ENCODE data around the gene CLCN4. TPM values are rescaled to one million over a fixed set of nuclear protein-coding genes. Genes with fewer than 3 reads are reported as not detected.

The CLCN4 gene
- total RNA-seq, 4 donors from 2014 or later = 0.79 to 1.1 TPM; not detected in 2

GRCh38 chrX:10177004-10177396 is 20.2 kb downstream of the CLCN4 start:
- H3K4me3 ChIP-seq = no peak overlapping the region
- DNase-seq = no peak
- H3K27ac ChIP-seq = peak overlapping the region in 1 of 4 donors; percentile 31
- no peaks in the 10 kb centered on the region for H3K27me3 ChIP-seq
- intact Hi-C loops (cut with DNase I; ENCODE audit: low total_unique reads) (no loop called here), in situ Hi-C loops (cut with MboI; ENCODE audit: low pct_ligation_motif_present in 1 of 4, low pct_unique_long_range_greater_than_20kb in 1 of 4, low sequenced_read_pairs in 3 of 4) (loop anchor here (25.0 kb wide), 5 partner anchors 435 to 1360 kb away; partner anchors contain the start of genes MID1 (in 3 of the 4) and HCCS (in 1 of the 4))
- no peaks in the 10 kb centered on the region for H3K9me3 ChIP-seq
- 82 to 89% methylated on average over 4 to 7 of the region's 7 CpGs for WGBS, 2 donors (ENCODE audit: low coverage in 1 of 2)
- peaks cover 0 to 18% (median 0%) of the 10 kb centered on the region in 4 donors for H3K4me1 ChIP-seq
- TF ChIP-seq POLR2AphosphoS5 (IDR thresholded peaks at IDR 0.05) (no peak), POLR2A (IDR thresholded peaks at IDR 0.05) (no peak), CTCF (IDR thresholded peaks at IDR 0.05) (no peak), EP300 (IDR thresholded peaks at IDR 0.05; ENCODE audit: low read depth) (no peak)
- H3K36me3 ChIP-seq = no peaks in the 10 kb centered on the region

DNA sequence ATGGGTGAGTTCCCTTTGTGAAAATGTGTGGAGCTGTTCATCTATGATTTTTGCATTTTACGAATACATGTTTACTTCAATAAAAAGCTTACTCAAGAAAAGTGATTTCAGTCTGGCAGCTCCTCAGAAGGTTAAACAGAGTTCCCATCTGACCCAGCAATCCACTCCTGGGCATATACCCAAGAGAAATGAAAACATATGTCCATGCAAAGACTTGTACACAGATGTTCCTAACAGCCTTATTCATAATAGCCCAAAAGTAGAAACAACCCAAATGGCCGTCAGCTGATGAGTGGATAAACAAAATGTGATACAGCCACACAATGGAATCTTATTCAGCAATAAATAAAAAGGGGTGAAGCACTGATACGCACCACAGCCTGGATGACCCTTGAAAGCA is 20.8 kb downstream of the CLCN4 start:
- in situ Hi-C loops (cut with MboI; ENCODE audit: low pct_ligation_motif_present in 1 of 4, low pct_unique_long_range_greater_than_20kb in 1 of 4, low sequenced_read_pairs in 3 of 4) (loop anchor here (25.0 kb wide), 5 partner anchors 435 to 1360 kb away; partner anchors contain the start of genes MID1 (in 3 of the 4) and HCCS (in 1 of the 4)), intact Hi-C loops (cut with DNase I; ENCODE audit: low total_unique reads) (no loop called here)
- Histone ChIP-seq H3K4me3 (no peak overlapping the region), H3K4me1 (peaks cover 0 to 18% (median 0%) of the 10 kb centered on the region in 4 donors), H3K9me3 (no peaks in the 10 kb centered on the region), H3K36me3 (no peaks in the 10 kb centered on the region), H3K27ac (no peak overlapping the region), H3K27me3 (no peaks in the 10 kb centered on the region)
- WGBS, 2 donors (ENCODE audit: low coverage in 1 of 2) = 47 to 59% methylated on average over 3 of the region's 3 CpGs
- no peak for DNase-seq
- no peak for TF ChIP-seq POLR2A (IDR thresholded peaks at IDR 0.05)
- no peak for TF ChIP-seq EP300 (IDR thresholded peaks at IDR 0.05; ENCODE audit: low read depth)
- no peak for TF ChIP-seq CTCF (IDR thresholded peaks at IDR 0.05)
- no peak for TF ChIP-seq POLR2AphosphoS5 (IDR thresholded peaks at IDR 0.05)

DNA sequence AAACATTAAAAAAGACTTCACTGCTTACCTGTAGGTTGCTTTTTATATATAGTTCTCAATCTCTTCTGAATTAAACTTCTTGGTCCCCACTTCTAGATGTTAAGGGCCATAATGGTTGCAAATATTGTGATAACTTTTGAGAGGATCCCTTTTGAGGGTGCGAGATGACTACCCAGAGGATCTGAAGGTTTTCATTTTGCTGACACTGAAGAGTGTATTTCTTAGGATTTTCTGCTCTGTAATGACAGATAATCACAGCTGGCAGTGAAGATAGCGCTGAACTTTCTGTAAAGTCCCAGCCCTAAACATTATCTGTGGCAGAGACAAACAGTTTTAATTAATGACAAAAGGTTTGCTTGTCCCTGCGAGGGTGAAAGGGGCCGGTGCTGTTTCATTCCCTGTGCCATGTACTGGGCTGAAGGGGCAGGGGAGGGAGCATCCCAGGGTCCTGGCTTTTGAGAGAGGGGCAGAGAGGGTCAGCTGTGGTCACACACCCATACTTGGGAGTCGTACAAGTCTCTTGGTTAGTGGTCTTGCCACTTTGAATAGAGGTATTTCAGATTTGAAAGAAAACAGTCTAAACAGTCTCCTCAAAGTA is 22.2 kb downstream of the CLCN4 start:
- DNase-seq = no peak
- Histone ChIP-seq H3K36me3 (no peaks in the 10 kb centered on the region), H3K4me1 (peaks cover 0 to 18% (median 0%) of the 10 kb centered on the region in 4 donors), H3K9me3 (no peaks in the 10 kb centered on the region), H3K27me3 (no peaks in the 10 kb centered on the region), H3K27ac (no peak overlapping the region), H3K4me3 (no peak overlapping the region)
- intact Hi-C loops (cut with DNase I; ENCODE audit: low total_unique reads) = no loop called here
- TF ChIP-seq CTCF (IDR thresholded peaks at IDR 0.05) (no peak), EP300 (IDR thresholded peaks at IDR 0.05; ENCODE audit: low read depth) (no peak), POLR2A (IDR thresholded peaks at IDR 0.05) (no peak), POLR2AphosphoS5 (IDR thresholded peaks at IDR 0.05) (no peak)
- 58 to 100% methylated on average over 1 to 5 of the region's 5 CpGs for WGBS, 2 donors (ENCODE audit: low coverage in 1 of 2)
- in situ Hi-C loops (cut with MboI; ENCODE audit: low pct_ligation_motif_present in 1 of 4, low pct_unique_long_range_greater_than_20kb in 1 of 4, low sequenced_read_pairs in 3 of 4) = loop anchor here (25.0 kb wide), 5 partner anchors 433 to 1358 kb away; partner anchors contain the start of genes MID1 (in 3 of the 4) and HCCS (in 1 of the 4)

GRCh38 chrX:10183760-10184159 is 27.0 kb downstream of the CLCN4 start:
- intact Hi-C loops (cut with DNase I; ENCODE audit: low total_unique reads) (loop anchor here (10.0 kb wide), 1 partner anchor 541 kb away; no protein-coding TSS in a partner anchor), in situ Hi-C loops (cut with MboI; ENCODE audit: low pct_ligation_motif_present in 1 of 4, low pct_unique_long_range_greater_than_20kb in 1 of 4, low sequenced_read_pairs in 3 of 4) (loop anchor here (25.0 kb wide), 5 partner anchors 429 to 1354 kb away; partner anchors contain the start of genes MID1 (in 3 of the 4) and HCCS (in 1 of the 4))
- H3K9me3 ChIP-seq = no peaks in the 10 kb centered on the region
- no peak for DNase-seq
- H3K4me3 ChIP-seq = no peak overlapping the region
- H3K27ac ChIP-seq = no peak overlapping the region
- H3K36me3 ChIP-seq = no peaks in the 10 kb centered on the region
- no peaks in the 10 kb centered on the region for H3K27me3 ChIP-seq
- TF ChIP-seq POLR2A (IDR thresholded peaks at IDR 0.05) (no peak), EP300 (IDR thresholded peaks at IDR 0.05; ENCODE audit: low read depth) (no peak), CTCF (IDR thresholded peaks at IDR 0.05) (no peak), POLR2AphosphoS5 (IDR thresholded peaks at IDR 0.05) (no peak)
- no peaks in the 10 kb centered on the region for H3K4me1 ChIP-seq
- 83% methylated on average over 3 of the region's 3 CpGs; no CpG with 5 or more reads in 1 of the 2 donors for WGBS, 2 donors (ENCODE audit: low coverage in 1 of 2)
